Right ventricle myocardium inferior (tissue), 1 donor: ENCODE results near the gene TCFL5. TPM values are rescaled to one million over a fixed set of nuclear protein-coding genes. Genes with fewer than 3 reads are reported as not detected.

Experiments
- ATAC-seq: fragments of 200-7000 bp; cut with Tn5 transposase; one replicate; pipeline ENCODE4 v1.9.1; 2020; ENCODE audit warnings: mild to moderate bottlenecking, moderate library complexity
- DNase-seq: peaks from one replicate; pipeline ENCODE4 v3.0.0; 2021; ENCODE audit errors: missing footprints
- intact Hi-C: fragments of 100-400 bp; cut with DNase I; formaldehyde crosslinking; loops from one replicate; pipeline ENCODE4 v1.11.0; 2022
- total RNA-seq: library from RNA; stranded (reverse); fragmentation: NEBNext Ultra II Directional; extraction: Animal tissue kit (Norgen Biotek cat#: 25700); gene quantifications from one replicate; pipeline ENCODE4 v1.2.1, GENCODE V29; 2021
- donor health status: DM: no; HTN: yes; CAD: no; lungs with severe emphysema.

Gene TCFL5
- total RNA-seq, 1 donor from 2014 or later, result 6.0 TPM

- intact Hi-C loops, result loop anchor here (10.0 kb wide), 2 partner anchors 410 to 490 kb away; partner anchors contain the start of genes ADRM1 and RPS21
- peak; percentile 84 for DNase-seq
- no peak for ATAC-seq
Measured at GRCh38 chr20:62795023-62795761, 66.4 kb downstream of the TCFL5 start.

DNA sequence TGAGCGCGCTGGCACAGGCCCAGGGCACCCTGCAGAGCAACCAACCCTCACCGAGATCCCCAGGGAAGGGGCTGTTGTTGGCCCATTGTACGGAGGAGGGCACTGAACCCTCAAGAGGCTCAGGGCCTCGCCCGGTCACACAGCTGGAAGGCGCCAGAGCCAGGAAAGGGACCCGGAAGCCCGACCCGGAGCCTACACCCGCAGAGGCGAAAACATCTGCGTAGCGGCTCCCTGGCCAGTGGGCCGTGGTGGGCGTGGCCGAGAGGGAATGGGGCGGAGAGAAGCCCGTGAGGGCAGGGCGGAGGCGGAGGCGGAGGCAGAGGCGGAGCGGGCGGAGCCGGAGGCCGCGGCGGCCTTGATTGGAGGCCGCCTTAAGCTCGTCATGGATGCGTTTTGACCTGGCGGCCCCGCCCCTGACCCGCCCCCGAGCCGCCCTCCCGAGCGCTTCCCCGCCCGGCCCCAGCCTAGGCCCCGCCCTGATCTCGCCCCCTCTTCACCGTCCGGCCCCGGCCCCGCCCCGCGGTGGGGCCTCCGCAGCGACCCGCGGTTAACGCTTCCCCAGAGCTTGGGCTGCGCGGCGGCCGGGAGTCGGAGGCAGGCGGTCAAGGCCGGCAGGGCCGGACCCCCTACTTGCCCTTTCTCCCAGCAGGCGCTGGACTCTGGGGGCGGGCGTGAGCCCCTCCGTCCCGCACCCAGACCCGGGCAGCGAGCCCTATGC is 67.5 kb downstream of the TCFL5 start:
- peak; percentile 99 for DNase-seq
- intact Hi-C loops, result loop anchor here (5.0 to 10.0 kb wide), 4 partner anchors 172 to 489 kb away; partner anchors contain the start of genes ADRM1 and RPS21
- peak; percentile 94 for ATAC-seq

GRCh38 chr20:62793757-62794006 is 67.9 kb downstream of the TCFL5 start:
- DNase-seq (no peak), ATAC-seq (no peak)
- intact Hi-C loops, result loop anchor here (5.0 to 10.0 kb wide), 4 partner anchors 171 to 489 kb away; partner anchors contain the start of genes ADRM1 and RPS21

GRCh38 chr20:62792940-62793756 is 68.5 kb downstream of the TCFL5 start:
- DNase-seq (no peak), ATAC-seq (no peak)
- intact Hi-C loops, result loop anchor here (1.0 to 10.0 kb wide), 5 partner anchors 125 to 488 kb away; partner anchors contain the start of genes ADRM1 and RPS21

- intact Hi-C loops, result loop anchor here (1.0 to 10.0 kb wide), 5 partner anchors 124 to 488 kb away; partner anchors contain the start of genes ADRM1 and RPS21
- no peak for ATAC-seq
Measured at GRCh38 chr20:62792182-62792939, 69.3 kb downstream of the TCFL5 start.

DNA sequence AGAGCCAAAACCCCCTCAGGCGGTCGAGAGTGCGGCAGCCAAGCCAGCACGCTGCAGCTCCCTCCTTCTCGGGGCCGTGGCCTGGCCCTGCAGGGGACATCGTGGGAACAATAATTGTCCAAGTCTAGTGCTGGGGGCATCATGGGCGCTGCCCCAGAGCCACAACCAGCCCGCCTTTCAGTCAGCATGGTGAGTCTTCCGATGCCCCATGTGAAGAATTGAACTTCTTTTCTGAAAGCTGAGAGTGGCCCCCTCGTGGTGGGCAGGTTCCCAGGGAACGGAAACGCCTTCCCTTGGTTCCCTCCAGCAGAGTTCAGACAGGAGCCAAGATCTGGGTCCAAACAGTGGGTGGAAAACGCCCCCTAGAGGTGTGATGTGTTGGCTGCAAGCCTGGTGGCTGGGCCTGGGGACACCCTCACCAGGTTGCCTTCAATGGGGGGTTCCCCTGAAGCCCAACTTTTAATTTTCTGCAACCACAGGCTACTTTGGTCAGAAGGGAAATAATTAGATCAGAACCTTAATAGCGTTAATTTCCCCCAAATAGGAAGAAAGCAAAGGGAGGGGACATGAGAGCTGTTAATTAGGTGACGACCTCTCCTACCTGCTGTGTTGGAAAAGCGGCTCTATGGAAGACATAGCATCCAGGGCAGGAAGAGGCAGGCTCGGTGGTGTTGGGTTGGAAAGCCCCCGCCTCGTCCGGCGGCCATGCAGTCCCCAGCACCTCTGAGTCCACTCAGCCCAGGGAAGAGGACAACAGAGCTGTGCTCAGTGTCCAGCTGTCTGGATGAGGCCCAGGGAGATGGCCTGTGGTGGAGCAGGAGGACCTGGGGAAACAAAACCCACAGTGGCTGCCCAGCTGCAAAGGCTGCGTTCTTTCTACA is 70.1 kb downstream of the TCFL5 start:
- DNase-seq (no peak), ATAC-seq (no peak)
- intact Hi-C loops, result loop anchor here (1.0 to 10.0 kb wide), 5 partner anchors 123 to 487 kb away; partner anchors contain the start of genes ADRM1 and RPS21

More at GRCh38 chr20:62792182-62792939, 69.3 kb downstream of the TCFL5 start:
- DNase-seq, result no peak

Other genes starting within 250 kb of the TCFL5 start
- 15.5 TPM for gene SLCO4A1, start 219.3 kb downstream of the TCFL5 start, total RNA-seq
- gene NTSR1, start 153.0 kb downstream of the TCFL5 start, total RNA-seq, result not detected
- 10.0 TPM for gene MRGBP, start 65.3 kb downstream of the TCFL5 start, total RNA-seq
- gene OGFR, start 57.0 kb downstream of the TCFL5 start, total RNA-seq, result 22.5 TPM
- gene COL9A3, start 44.8 kb downstream of the TCFL5 start, total RNA-seq, result 5.5 TPM
- gene DIDO1, start 64.7 kb upstream of the TCFL5 start, total RNA-seq, result 33.5 TPM
- 16.1 TPM for gene GID8, start 76.3 kb upstream of the TCFL5 start, total RNA-seq
- gene SLC17A9, start 90.9 kb upstream of the TCFL5 start, total RNA-seq, result 0.41 TPM
- not detected for gene BHLHE23, start 145.1 kb upstream of the TCFL5 start, total RNA-seq